ENCODE data around the gene PHRF1. TPM values are rescaled to one million over a fixed set of nuclear protein-coding genes. Genes with fewer than 3 reads are reported as not detected.

The PHRF1 gene
- total RNA-seq, 2 experiments from 2014 or later: 55.4 to 58.9 TPM

GRCh38 chr11:535210-535518 is 41.1 kb upstream of the PHRF1 start:
- peak; percentile 14 for ATAC-seq (ENCODE audit: low read depth)
- POLR2A ChIA-PET: interaction anchor here (0.7 to 3.3 kb wide), 14 partner anchors 16 to 223 kb away, joined by 3 to 14 read pairs (median 4); partner anchors contain the start of gene RNH1
- Mint-ChIP-seq H3K9me3 (no peaks in the 10 kb centered on the region), H3K4me3 (no peak overlapping the region), H3K27ac (no peak overlapping the region), H3K36me3 (peaks cover 2% of the 10 kb centered on the region), H3K4me1 (peaks cover 7% of the 10 kb centered on the region), H3K27me3 (no peaks in the 10 kb centered on the region)
- DNase-seq: no peak

DNA sequence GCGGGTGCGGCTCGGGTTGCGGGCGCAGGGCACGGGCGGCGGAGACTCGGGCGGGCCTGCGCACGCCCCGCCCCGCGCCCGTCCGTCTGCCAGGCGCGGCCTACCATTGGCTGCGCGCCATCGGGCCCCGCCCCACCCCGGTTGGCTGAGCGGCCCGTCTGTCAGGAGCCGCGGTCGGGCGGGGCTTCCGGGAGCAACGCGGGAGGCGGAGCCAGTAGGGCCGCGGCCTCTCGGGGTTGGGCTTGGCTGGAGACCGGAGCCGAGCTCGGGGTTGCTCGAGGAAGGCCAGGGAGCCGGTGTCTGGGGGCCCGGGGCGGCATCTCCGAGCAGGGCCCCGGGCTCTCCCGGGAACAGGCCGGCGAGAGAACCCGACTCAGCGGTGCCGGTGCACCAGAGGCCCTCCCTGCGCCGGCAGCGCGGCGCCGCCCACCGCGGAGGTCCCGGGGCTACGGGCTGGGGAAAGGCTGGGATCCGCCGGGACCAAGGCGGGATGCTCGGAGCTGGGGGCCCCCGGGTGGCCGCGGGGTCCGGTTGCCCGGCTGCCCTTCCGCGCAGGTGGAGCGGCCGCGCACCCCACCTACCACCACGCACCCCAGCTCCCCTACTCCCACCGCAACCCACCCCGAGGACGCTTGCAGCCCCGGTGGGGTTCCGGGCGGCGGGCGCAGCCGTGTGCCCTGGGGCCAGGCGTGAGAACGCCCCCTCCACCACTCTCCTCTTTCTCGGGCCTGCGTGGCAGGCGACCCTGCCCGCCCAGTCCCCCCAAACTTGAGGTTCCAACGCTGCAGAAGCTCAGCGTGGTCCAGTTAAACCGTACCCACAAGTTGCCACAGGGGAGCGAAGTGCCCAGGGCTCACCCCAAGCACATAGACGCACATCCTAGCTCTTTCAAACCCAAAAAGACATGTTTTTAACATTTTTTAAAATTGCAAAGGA is 40.5 kb upstream of the PHRF1 start, which contains the start of gene HRAS:
TSS of gene HRAS (minus strand) at position 58 of the 936 bp plus-strand sequence.
- peaks cover 7% of the 10 kb centered on the region for H3K4me1 Mint-ChIP-seq
- POLR2A ChIA-PET: interaction anchor here (0.6 to 3.3 kb wide), 24 partner anchors 12 to 328 kb away, joined by 3 to 14 read pairs (median 4); partner anchors contain the start of genes BET1L, RIC8A, RNH1 and RPLP2
- H3K27ac Mint-ChIP-seq: peak within 1 kb of the TSS; percentile 92
- no peaks in the 10 kb centered on the region for H3K9me3 Mint-ChIP-seq
- no peaks in the 10 kb centered on the region for H3K27me3 Mint-ChIP-seq
- peaks cover 2% of the 10 kb centered on the region for H3K36me3 Mint-ChIP-seq
- ATAC-seq (ENCODE audit: low read depth) (peak; percentile 87), DNase-seq (peak; percentile 99)
- peak within 1 kb of the TSS; percentile 89 for H3K4me3 Mint-ChIP-seq

DNA sequence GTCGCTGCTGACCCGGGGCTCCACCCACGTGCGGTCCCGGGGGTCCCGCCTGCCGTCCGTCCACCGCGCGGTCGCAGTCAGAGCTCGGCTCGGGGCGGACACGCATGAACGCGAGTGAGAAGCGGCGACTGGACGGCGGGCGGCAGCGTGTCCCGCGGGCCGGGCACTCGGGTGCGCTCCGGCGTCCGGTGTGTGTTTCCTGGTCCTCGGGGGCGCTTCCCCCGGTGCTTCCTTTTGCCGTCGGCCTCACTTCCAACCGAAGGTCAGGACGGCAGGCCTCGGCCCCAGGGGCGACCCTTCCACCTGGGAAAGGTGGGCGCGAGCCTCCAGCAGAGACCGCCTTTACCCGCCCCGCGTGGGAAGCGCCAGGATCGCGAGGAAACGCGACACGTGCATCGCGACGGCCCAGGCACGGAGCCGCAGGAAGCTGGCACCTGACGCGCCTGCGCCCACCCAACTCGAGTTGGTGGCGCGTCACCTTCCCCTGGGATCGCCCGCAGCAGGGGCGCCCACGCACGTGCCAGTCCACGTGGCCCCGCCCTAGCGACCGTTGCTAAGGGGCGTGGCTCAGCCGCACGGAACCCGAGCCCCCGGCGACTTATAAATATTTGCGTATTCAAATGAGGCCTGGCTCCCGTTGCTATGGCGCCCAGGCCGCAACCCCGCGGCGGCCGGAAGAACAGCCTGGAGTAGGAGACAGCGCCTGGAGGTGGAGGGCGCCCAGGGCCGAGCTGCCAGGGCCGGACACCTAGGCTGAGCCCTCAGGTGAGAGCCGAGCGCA is 39.2 kb upstream of the PHRF1 start, which contains the start of gene LRRC56:
TSS of gene LRRC56 (plus strand) at position 687 of the 781 bp plus-strand sequence. CDS start 3,158 bp downstream, outside the sequence.
- Mint-ChIP-seq H3K4me1 (peaks cover 7% of the 10 kb centered on the region), H3K27ac (peak within 1 kb of the TSS; percentile 92), H3K9me3 (no peaks in the 10 kb centered on the region), H3K36me3 (peaks cover 2% of the 10 kb centered on the region), H3K27me3 (no peaks in the 10 kb centered on the region), H3K4me3 (peak within 1 kb of the TSS; percentile 89)
- POLR2A ChIA-PET: interaction anchor here (0.6 to 3.3 kb wide), 9 partner anchors 18 to 282 kb away, joined by 3 to 14 read pairs (median 3); partner anchors contain the start of genes RNH1, RPLP2 and SIGIRR
- DNase-seq: peak; percentile 90
- ATAC-seq (ENCODE audit: low read depth): peak; percentile 35

GRCh38 chr11:537622-538430 is 38.4 kb upstream of the PHRF1 start:
- peak overlapping the region; percentile 68 for H3K4me3 Mint-ChIP-seq
- DNase-seq (peak; percentile 33), ATAC-seq (ENCODE audit: low read depth) (no peak)
- H3K9me3 Mint-ChIP-seq: no peaks in the 10 kb centered on the region
- peaks cover 7% of the 10 kb centered on the region for H3K4me1 Mint-ChIP-seq
- H3K27ac Mint-ChIP-seq: peak overlapping the region; percentile 54
- POLR2A ChIA-PET: interaction anchor here (0.6 to 3.3 kb wide), 5 partner anchors 17 to 282 kb away, joined by 3 to 14 read pairs (median 3); no protein-coding TSS in a partner anchor
- no peaks in the 10 kb centered on the region for H3K36me3 Mint-ChIP-seq
- no peaks in the 10 kb centered on the region for H3K27me3 Mint-ChIP-seq

DNA sequence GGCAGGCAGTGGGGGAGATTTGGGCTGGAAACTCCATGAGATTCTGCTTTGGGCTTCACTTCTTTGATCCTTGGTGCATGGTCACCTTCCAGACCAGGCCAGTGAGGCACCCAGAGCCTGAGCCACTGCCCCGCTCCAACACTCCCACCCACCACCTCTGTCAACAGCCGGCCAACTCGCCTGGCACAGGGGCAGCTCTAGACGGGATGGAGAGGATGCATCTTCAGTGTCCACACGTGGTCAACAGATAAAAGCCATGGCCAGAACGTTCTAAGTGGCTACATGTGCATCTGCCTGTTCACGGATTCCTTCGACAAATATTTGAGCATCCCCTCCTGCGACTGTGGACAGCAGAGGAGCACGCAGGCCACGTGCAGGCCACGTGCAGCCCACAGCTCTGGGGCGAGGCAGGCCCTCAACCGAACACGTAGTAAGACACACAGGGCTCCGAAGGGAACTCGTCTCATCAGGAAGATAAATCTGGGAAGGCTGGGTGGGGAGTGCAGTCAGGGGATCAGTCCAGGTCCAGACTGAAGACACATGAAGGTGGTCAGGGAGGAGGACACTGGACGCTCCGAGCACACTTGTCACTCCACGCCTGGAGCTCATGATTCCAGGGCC is 37.7 kb upstream of the PHRF1 start:
- no peak for DNase-seq
- Mint-ChIP-seq H3K4me1 (peaks cover 7% of the 10 kb centered on the region), H3K36me3 (no peaks in the 10 kb centered on the region), H3K27ac (no peak overlapping the region), H3K4me3 (no peak overlapping the region), H3K9me3 (no peaks in the 10 kb centered on the region), H3K27me3 (no peaks in the 10 kb centered on the region)
- no peak for ATAC-seq (ENCODE audit: low read depth)
- POLR2A ChIA-PET: interaction anchor here (0.7 kb wide), 1 partner anchor 37 kb away, joined by 3 read pairs; no protein-coding TSS in a partner anchor

- H3K27ac Mint-ChIP-seq: no peak overlapping the region
- DNase-seq (no peak), ATAC-seq (ENCODE audit: low read depth) (no peak)
- POLR2A ChIA-PET: no interaction called here
- H3K36me3 Mint-ChIP-seq: no peaks in the 10 kb centered on the region
- no peaks in the 10 kb centered on the region for H3K27me3 Mint-ChIP-seq
- peaks cover 7% of the 10 kb centered on the region for H3K4me1 Mint-ChIP-seq
- no peak overlapping the region for H3K4me3 Mint-ChIP-seq
- H3K9me3 Mint-ChIP-seq: no peaks in the 10 kb centered on the region
Measured at GRCh38 chr11:539971-540481, 36.2 kb upstream of the PHRF1 start.

DNA sequence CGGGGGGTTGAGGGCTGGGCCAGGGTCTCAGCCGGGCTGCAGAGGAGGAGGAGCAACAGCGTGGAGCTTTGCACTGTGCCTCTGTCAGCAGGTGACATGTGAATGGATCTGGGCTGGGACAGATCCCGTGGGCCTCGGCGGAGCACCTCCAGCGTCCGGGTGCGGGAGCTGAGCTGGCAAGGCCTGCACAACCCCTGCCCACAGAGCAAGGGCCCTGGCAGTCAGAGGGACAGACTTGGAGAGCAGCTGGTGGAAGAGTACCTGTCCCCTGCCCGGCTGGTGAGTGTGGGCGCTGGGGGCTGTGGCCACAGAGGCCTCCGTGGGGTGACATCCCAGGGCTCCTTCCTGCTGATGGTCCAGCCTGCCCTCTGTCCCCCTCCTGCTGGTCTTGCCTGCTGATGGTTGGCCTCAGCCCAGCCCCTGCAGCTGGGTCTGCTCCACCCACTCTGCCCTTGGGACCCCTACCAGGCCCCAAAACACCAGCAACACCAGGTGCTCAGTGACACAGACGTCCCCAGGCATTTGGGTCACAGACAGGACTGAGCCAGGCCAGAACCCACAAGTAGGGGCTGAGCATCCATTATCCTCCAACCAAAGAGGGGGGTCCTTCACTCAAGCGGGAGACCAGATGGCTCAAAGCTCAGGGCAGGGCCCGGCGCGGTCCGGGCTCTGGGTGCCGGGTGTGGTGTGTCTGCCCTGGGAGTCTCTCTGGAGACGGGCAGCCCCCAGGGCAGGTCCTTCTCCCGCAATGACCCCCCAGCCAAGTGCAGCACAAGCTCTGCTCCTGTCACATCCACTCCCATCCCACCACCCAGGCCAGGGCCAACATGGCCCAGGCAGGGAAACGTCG is 35.5 kb upstream of the PHRF1 start:
- Mint-ChIP-seq H3K36me3 (no peaks in the 10 kb centered on the region), H3K27me3 (no peaks in the 10 kb centered on the region), H3K27ac (no peak overlapping the region), H3K4me3 (no peak overlapping the region), H3K4me1 (peaks cover 7% of the 10 kb centered on the region), H3K9me3 (no peaks in the 10 kb centered on the region)
- DNase-seq: no peak
- POLR2A ChIA-PET: no interaction called here
- no peak for ATAC-seq (ENCODE audit: low read depth)

- POLR2A ChIA-PET: no interaction called here
- Mint-ChIP-seq H3K4me1 (peaks cover 3% of the 10 kb centered on the region), H3K4me3 (no peak overlapping the region), H3K9me3 (no peaks in the 10 kb centered on the region), H3K36me3 (no peaks in the 10 kb centered on the region), H3K27me3 (no peaks in the 10 kb centered on the region), H3K27ac (no peak overlapping the region)
- DNase-seq: no peak
- ATAC-seq (ENCODE audit: low read depth): no peak
Measured at GRCh38 chr11:541433-541885, 34.8 kb upstream of the PHRF1 start.

DNA sequence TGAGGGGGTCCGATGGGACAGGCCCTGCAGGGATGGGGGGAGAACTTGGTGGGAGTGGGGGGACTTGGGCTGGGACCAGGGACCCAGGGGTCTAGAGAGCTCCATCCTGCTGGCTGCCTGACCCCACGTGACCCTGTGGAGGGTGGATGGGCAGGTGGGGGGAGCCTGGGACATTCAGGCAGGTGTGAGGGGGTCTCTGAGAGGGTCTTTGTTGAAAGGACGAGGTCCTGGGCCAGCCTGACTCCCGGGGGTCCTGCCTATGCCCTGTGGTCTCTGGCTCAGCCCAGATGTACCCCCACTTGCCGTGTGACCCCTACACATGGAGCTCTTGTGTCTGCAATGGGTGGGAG is 31.5 kb upstream of the PHRF1 start:
- no peak overlapping the region for H3K4me3 Mint-ChIP-seq
- no peaks in the 10 kb centered on the region for H3K36me3 Mint-ChIP-seq
- no peaks in the 10 kb centered on the region for H3K27me3 Mint-ChIP-seq
- no peak for DNase-seq
- no peak overlapping the region for H3K27ac Mint-ChIP-seq
- H3K4me1 Mint-ChIP-seq: no peaks in the 10 kb centered on the region
- H3K9me3 Mint-ChIP-seq: no peaks in the 10 kb centered on the region
- POLR2A ChIA-PET: no interaction called here
- ATAC-seq (ENCODE audit: low read depth): no peak

DNA sequence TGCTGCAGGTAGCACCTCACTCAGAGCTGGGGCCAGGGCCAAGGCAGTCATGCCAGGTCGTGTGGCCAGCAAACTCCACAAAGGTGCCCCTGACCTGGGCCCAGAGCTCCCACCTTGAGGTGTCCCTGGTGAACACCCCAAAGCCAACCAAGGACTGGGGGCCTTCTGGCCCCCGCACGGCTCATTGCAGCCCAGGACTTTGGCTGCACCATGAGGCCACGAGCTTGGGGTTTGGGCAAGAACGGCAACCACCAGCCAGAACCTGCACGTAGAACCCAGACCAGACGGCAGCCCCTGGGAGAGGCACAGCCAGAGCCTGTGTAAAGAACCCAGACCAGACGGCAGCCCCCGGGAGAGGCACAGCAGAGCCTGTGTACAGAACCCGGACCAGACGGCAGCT is 31.1 kb upstream of the PHRF1 start:
- H3K27ac Mint-ChIP-seq: no peak overlapping the region
- H3K4me3 Mint-ChIP-seq: no peak overlapping the region
- no peaks in the 10 kb centered on the region for H3K9me3 Mint-ChIP-seq
- no peaks in the 10 kb centered on the region for H3K36me3 Mint-ChIP-seq
- no peak for DNase-seq
- no peaks in the 10 kb centered on the region for H3K4me1 Mint-ChIP-seq
- ATAC-seq (ENCODE audit: low read depth): no peak
- no peaks in the 10 kb centered on the region for H3K27me3 Mint-ChIP-seq
- POLR2A ChIA-PET: interaction anchor here (1.1 kb wide), 1 partner anchor 69 kb away, joined by 3 read pairs; no protein-coding TSS in a partner anchor

- no peak for DNase-seq
- Mint-ChIP-seq H3K27ac (no peak overlapping the region), H3K9me3 (no peaks in the 10 kb centered on the region), H3K4me3 (no peak overlapping the region), H3K36me3 (no peaks in the 10 kb centered on the region), H3K27me3 (no peaks in the 10 kb centered on the region), H3K4me1 (no peaks in the 10 kb centered on the region)
- POLR2A ChIA-PET: no interaction called here
- no peak for ATAC-seq (ENCODE audit: low read depth)
Measured at GRCh38 chr11:548700-549603, 27.3 kb upstream of the PHRF1 start.
